B cell (primary cell): ENCODE data around the gene OR8I2. TPM values are rescaled to one million over a fixed set of nuclear protein-coding genes. Genes with fewer than 3 reads are reported as not detected.

ENCODE experiments used
- ATAC-seq: fragments of 200-7000 bp; cut with Tn5 transposase; one replicate; pipeline ENCODE4 v1.10.0; 2021; ENCODE audit warnings: low read depth, mild to moderate bottlenecking, moderate number of reproducible peaks, moderate library complexity
- CTCF ChIA-PET: fragments of 350-600 bp; sonication (Branson Sonifier 250); formaldehyde crosslinking; loops from one replicate; lab custom pipeline; 2021; ENCODE audit warnings: antibody characterized with exemption, inconsistent platforms; lab: Charles Lee
- POLR2A ChIA-PET: fragments of 350-600 bp; sonication (Branson Sonifier 250); formaldehyde crosslinking; loops from one replicate; lab custom pipeline; 2021; ENCODE audit warnings: antibody characterized with exemption; lab: Charles Lee
- DNase-seq: peaks from one replicate; pipeline ENCODE4 v3.0.0; 2013
- H2AFZ ChIP-seq: 2 replicates; pipeline ENCODE4 v1.6.1; 2012; ENCODE audit warnings: mild to moderate bottlenecking, low read depth, low read length; ENCODE audit not compliant: insufficient read depth, poor library complexity, severe bottlenecking
- H3K27ac ChIP-seq, 2 donors: 1 replicate in 1 of 2; 2 replicates in 1 of 2; pipeline ENCODE4 v1.5.1; 2012 to 2013; ENCODE audit warnings: low read length in 2 of 2, mild to moderate bottlenecking in 2 of 2, moderate library complexity in 1 of 2
- H3K27me3 ChIP-seq, 4 experiments: fragments of 200-600 bp in 1 of 4; sonication (generic) in 1 of 4; replicated peaks in 1 of 4; 1 replicate in 2 of 4; 2 replicates in 2 of 4; pipeline versions ENCODE4 v1.6.1 to v1.7.0; 2013 to 2016; ENCODE audit warnings: low read length in 3 of 4, mild to moderate bottlenecking in 2 of 4, mixed read lengths in 1 of 4, moderate library complexity in 1 of 4; ENCODE audit not compliant: insufficient read depth in 4 of 4, control insufficient read depth in 3 of 4; ENCODE audit errors: control extremely low read depth in 1 of 4
- H3K36me3 ChIP-seq, 2 experiments: replicated peaks in 1 of 2; 1 replicate in 1 of 2; 2 replicates in 1 of 2; pipeline versions ENCODE4 v1.6.1 to v1.7.1; 2013; ENCODE audit warnings: low read length in 1 of 2; ENCODE audit not compliant: insufficient read depth in 2 of 2, control insufficient read depth in 1 of 2; ENCODE audit errors: control extremely low read depth in 1 of 2, extremely low read depth in 1 of 2
- H3K4me1 ChIP-seq, 2 donors: fragments of 200-600 bp in 1 of 2; sonication (generic) in 1 of 2; 1 replicate in 1 of 2; 2 replicates in 1 of 2; pipeline versions ENCODE4 v1.5.1 to v1.6.1; 2013 to 2017; ENCODE audit warnings: low read length in 2 of 2; ENCODE audit not compliant: control insufficient read depth in 2 of 2, insufficient read depth in 2 of 2
- H3K4me2 ChIP-seq: replicated peaks from 2 replicates; pipeline ENCODE3; 2012; ENCODE audit warnings: mild to moderate bottlenecking, low read depth, low read length; ENCODE audit not compliant: poor library complexity, severe bottlenecking
- H3K4me3 ChIP-seq, 5 experiments: fragments of 200-600 bp in 1 of 5; sonication (generic) in 1 of 5; 1 replicate in 3 of 5; 2 replicates in 2 of 5; pipeline versions ENCODE4 v1.5.1 to v1.7.0; 2011 to 2016; ENCODE audit warnings: low read length in 4 of 5, mild to moderate bottlenecking in 4 of 5, low read depth in 2 of 5, control low read depth in 1 of 5, moderate library complexity in 1 of 5; ENCODE audit not compliant: insufficient read depth in 1 of 5; ENCODE audit errors: control extremely low read depth in 1 of 5, extremely low read depth in 1 of 5
- H3K79me2 ChIP-seq: fragments of 200-600 bp; sonication (generic); one replicate; pipeline ENCODE4 v1.6.0; 2016; ENCODE audit warnings: low read length; ENCODE audit not compliant: control insufficient read depth, insufficient read depth
- H3K9ac ChIP-seq: fragments of 200-600 bp; sonication (generic); 2 replicates; pipeline ENCODE4 v1.6.1; 2017; ENCODE audit warnings: mild to moderate bottlenecking, low read length, moderate library complexity
- H3K9me3 ChIP-seq, 3 donors: one replicate each; pipeline versions ENCODE4 v1.6.1 to v1.7.1; 2013; ENCODE audit warnings: low read length in 2 of 3; ENCODE audit not compliant: control insufficient read depth in 2 of 3, insufficient read depth in 1 of 3; ENCODE audit errors: control extremely low read depth in 1 of 3
- H4K20me1 ChIP-seq: 2 replicates; pipeline ENCODE4 v1.6.0; 2012; ENCODE audit warnings: mild to moderate bottlenecking, low read length; ENCODE audit not compliant: insufficient read depth, control insufficient read depth, poor library complexity, severe bottlenecking
- H3K27ac Mint-ChIP-seq: one replicate; pipeline ENCODE4 v1.8.0; 2021; ENCODE audit warnings: mixed read lengths
- H3K27me3 Mint-ChIP-seq: one replicate; pipeline ENCODE4 v1.8.0; 2021; ENCODE audit warnings: mixed read lengths
- H3K4me1 Mint-ChIP-seq: one replicate; pipeline ENCODE4 v1.8.0; 2021; ENCODE audit warnings: mixed read lengths
- H3K4me3 Mint-ChIP-seq: one replicate; pipeline ENCODE4 v1.8.0; 2021; ENCODE audit warnings: mixed read lengths
- H3K9me3 Mint-ChIP-seq: one replicate; pipeline ENCODE4 v1.8.0; 2022; ENCODE audit warnings: mixed read lengths; ENCODE audit not compliant: insufficient read depth
- CTCF ChIP-seq: fragments of 200-600 bp; IDR thresholded peaks from one replicate; pipeline ENCODE4 v1.8.0; 2022; ENCODE audit warnings: antibody characterized with exemption, mild to moderate bottlenecking
- EZH2 ChIP-seq: IDR thresholded peaks from 2 replicates; pipeline ENCODE4 v1.6.1; 2012; ENCODE audit warnings: borderline replicate concordance, low read depth, mild to moderate bottlenecking, moderate library complexity, low read length; ENCODE audit not compliant: insufficient read depth, poor library complexity, severe bottlenecking
- WGBS: methylation state at CpG from one replicate; pipeline ENCODE4 v1.1.5; 2013; ENCODE audit warnings: missing lambda C conversion rate; ENCODE audit not compliant: insufficient coverage; 5-methylcytosine and 5-hydroxymethylcytosine counted together
- intact Hi-C: fragments of 100-400 bp; cut with micrococcal nuclease; formaldehyde crosslinking; loops from one replicate; pipeline ENCODE4 v1.10.0; 2022
- polyA minus RNA-seq: library from RNA; depleted of rRNA, polyadenylated mRNA; stranded (reverse); fragments of >200 nt; gene quantifications from 2 replicates; pipeline ENCODE4 v1.2.3, GENCODE V29; 2012
- polyA plus RNA-seq: library from polyadenylated mRNA; depleted of rRNA; stranded (reverse); fragments of >200 nt; gene quantifications from 2 replicates; pipeline ENCODE4 v1.2.3, GENCODE V29; 2012
- total RNA-seq, 2 donors: library from RNA; stranded (reverse); fragments of 120-200 nt in 1 of 2; gene quantifications; 1 replicate in 1 of 2; 2 replicates in 1 of 2; pipeline versions ENCODE4 v1.2.3 to v1.2.4, GENCODE V29; 2013 to 2022

OR8I2 gene
- not detected in 2 replicates for total RNA-seq
- total RNA-seq (2013): not detected
- polyA plus RNA-seq: not detected in 2 replicates
- polyA minus RNA-seq: not detected in 2 replicates

- no peak for TF ChIP-seq CTCF
- no peak for TF ChIP-seq EZH2
- Histone ChIP-seq H3K4me2 (no peak within 1 kb of the TSS), H3K9me3 (peaks cover 0 to 1% (median 0%) of the 10 kb centered on the region in 3 donors), H4K20me1 (no peaks in the 10 kb centered on the region), H3K4me1 (no peaks in the 10 kb centered on the region), H3K79me2 (no peaks in the 10 kb centered on the region), H3K27ac (no peak within 1 kb of the TSS), H3K9ac (no peak within 1 kb of the TSS), H3K4me3 (no peak within 1 kb of the TSS), H3K36me3 (no peaks in the 10 kb centered on the region), H3K27me3 (no peaks in the 10 kb centered on the region), H2AFZ (no peak within 1 kb of the TSS)
- H3K9me3 Mint-ChIP-seq: peaks cover 8% of the 10 kb centered on the region
- ATAC-seq: no peak
- no peak within 1 kb of the TSS for H3K4me3 Mint-ChIP-seq
- CTCF ChIA-PET: no interaction called here
- 100% methylated on average over 1 of the region's 3 CpGs for WGBS
- H3K27ac Mint-ChIP-seq: no peak within 1 kb of the TSS
- intact Hi-C loops: no loop called here
- no peaks in the 10 kb centered on the region for H3K4me1 Mint-ChIP-seq
- H3K27me3 Mint-ChIP-seq: no peaks in the 10 kb centered on the region
- DNase-seq: no peak
- POLR2A ChIA-PET: no interaction called here
These were observed at the start of gene OR8I2 for GRCh38 chr11:56093008-56093407. Gene OR8I2, plus strand, starts transcription at chr11:56093308. Its CDS starts 0 bp downstream, at chr11:56093308.

- no peak overlapping the region for H3K4me3 ChIP-seq
- no peaks in the 10 kb centered on the region for H4K20me1 ChIP-seq
- no peak overlapping the region for H3K4me3 Mint-ChIP-seq
- H3K4me1 ChIP-seq: no peaks in the 10 kb centered on the region
- H3K4me1 Mint-ChIP-seq: no peaks in the 10 kb centered on the region
- no peaks in the 10 kb centered on the region for H3K79me2 ChIP-seq
- peaks cover 9% of the 10 kb centered on the region for H3K9me3 Mint-ChIP-seq
- H3K27me3 ChIP-seq: no peaks in the 10 kb centered on the region
- ATAC-seq: no peak
- ChIA-PET CTCF (no interaction called here), POLR2A (no interaction called here)
- H3K4me2 ChIP-seq: no peak overlapping the region
- no peak overlapping the region for H3K9ac ChIP-seq
- no peaks in the 10 kb centered on the region for H3K36me3 ChIP-seq
- TF ChIP-seq EZH2 (no peak), CTCF (no peak)
- no peak for DNase-seq
- no peaks in the 10 kb centered on the region for H3K9me3 ChIP-seq
- WGBS: no CpG with 5 or more reads among the region's 1 CpG
- no peak overlapping the region for H3K27ac ChIP-seq
- H3K27me3 Mint-ChIP-seq: no peaks in the 10 kb centered on the region
- intact Hi-C loops: no loop called here
- H3K27ac Mint-ChIP-seq: no peak overlapping the region
- no peak overlapping the region for H2AFZ ChIP-seq
These were observed 47.6 kb upstream of the OR8I2 start for GRCh38 chr11:56045538-56045937.
